A172 (cell line): ENCODE data around the gene ENPP6. TPM values are rescaled to one million over a fixed set of nuclear protein-coding genes. Genes with fewer than 3 reads are reported as not detected.
"Not testable (repeated sequence)": the region's sequence is repeated elsewhere in the genome, so short reads cannot be mapped to it uniquely, and the experiment has no call there.

Source experiments
- DNase-seq: peaks from one replicate; pipeline ENCODE4 v3.0.0-alpha.2; 2015; ENCODE audit warnings: low spot score
- total RNA-seq: library from RNA; depleted of rRNA; stranded (reverse); fragments of >200 nt; shearing (Covaris generic); gene quantifications from 2 replicates; pipeline ENCODE4 v1.2.3, GENCODE V29; 2014

Gene ENPP6
- total RNA-seq, 1 experiment from 2014 or later = not detected

DNA sequence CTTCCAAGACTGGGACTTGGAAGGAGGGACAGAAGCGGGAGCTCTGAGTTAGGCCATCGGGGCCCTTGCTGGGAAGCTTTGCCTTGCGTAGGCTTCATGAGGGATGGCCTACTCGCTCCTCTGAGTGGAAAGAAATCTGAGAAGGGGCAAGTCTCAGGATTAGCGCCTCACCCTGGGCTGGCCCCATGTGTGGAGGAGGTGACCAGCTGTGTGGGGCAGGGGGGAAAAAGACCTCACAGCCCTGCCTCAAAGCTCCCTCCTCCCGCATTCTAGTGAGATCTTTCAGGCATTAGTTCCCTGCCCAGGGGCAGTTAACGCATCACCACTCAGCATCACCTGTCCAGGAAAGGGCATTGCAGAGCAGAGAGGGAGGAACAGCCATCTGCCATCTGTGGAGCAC lies 156.1 kb downstream of the ENPP6 start:
- DNase-seq = no peak

DNA sequence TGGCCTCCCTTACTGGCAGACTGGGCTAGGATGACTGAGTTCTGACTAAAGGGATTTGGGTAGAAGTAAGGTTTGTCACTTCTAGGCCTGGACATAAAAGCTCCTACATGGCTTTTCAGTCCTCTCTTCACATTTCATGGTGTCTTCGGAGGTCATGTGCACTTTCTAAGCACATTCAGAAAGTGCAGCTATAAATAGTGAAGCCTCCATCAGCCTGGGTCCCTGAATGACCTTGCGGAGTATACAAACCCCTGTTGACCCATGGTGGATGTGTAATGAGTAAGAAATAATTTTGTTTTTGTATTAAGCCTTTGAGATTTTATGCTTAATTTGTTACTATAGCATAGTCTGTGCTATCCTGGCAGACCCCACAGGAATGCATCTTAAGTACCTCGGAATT lies 158.6 kb downstream of the ENPP6 start:
- no peak for DNase-seq

DNA sequence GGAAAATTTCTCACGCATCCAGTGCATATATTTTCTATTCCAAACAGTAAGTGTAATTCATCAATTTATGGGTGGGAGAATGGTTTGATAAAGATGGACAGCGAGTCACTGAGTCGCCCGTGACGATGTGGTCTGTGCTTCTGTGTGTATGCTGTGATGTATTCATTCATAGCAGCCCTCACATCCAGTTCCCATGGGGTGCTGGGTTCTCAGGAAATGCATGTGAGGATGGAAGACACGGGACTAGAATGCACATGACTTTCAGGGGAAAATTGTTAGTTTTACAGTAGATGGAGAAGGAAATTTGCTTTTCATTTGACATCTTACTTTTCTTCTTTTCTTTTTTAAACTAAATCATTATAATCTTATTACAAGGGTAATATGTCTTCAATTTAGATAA lies 159.6 kb downstream of the ENPP6 start:
- no peak for DNase-seq

DNA sequence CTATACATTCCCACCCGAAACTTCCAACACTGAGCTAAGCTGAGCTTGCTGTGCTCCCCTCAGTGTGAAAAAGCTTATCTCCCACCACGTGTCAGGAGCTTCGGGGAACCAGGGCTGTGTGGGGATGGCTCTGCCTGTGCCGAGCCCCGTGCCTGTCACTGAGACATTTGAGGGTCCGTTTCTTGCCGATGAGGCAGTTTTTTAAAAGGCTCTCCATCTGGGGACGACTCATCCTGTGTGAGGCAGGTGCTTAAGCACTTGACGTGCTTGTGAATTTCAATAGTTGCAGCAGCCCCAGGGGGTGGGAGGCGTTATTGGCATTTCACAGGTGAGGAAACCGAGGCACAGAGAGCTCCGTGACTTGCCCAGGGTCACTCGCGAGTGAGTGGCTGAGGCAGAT lies 160.8 kb downstream of the ENPP6 start:
- DNase-seq = no peak

DNA sequence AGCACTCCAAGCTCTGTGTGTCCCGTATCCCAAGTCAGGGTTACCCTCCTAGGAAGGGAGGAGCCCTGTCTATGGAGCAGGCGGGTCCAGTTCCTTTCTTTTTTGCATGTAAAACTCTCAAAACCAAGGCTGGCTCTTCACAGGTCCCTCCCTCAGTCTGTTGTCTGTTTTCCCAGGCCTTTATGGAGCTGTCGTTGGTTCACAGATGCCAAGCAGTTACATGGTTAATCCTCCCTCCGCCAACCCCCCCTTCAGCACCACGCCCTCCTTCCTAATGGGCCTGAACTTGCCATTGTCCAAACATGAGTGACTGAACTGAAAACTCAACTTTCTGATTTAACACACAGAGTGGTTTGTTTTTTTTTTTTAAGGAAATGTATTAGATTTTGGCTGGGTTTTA lies 164.2 kb downstream of the ENPP6 start:
- DNase-seq = no peak

DNA sequence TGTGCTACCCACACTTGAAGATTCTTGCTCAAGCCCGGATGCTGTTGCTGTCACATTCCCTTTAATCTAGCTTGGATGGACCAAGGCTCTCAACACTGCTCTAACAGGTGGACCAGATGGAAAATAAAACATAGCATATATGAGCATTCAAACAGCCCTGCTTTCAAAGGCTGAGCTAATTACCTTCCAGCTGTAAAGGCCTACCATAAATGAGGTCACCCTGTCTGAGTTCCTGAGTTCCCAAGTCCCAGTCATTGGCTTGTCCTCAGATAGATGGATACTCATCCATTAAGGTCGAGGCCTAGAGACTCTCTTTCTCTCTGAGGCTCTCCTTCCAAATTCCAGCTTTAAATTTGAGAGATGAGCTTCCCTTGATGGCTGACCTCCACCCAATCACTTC lies 165.1 kb downstream of the ENPP6 start:
- no peak for DNase-seq

DNA sequence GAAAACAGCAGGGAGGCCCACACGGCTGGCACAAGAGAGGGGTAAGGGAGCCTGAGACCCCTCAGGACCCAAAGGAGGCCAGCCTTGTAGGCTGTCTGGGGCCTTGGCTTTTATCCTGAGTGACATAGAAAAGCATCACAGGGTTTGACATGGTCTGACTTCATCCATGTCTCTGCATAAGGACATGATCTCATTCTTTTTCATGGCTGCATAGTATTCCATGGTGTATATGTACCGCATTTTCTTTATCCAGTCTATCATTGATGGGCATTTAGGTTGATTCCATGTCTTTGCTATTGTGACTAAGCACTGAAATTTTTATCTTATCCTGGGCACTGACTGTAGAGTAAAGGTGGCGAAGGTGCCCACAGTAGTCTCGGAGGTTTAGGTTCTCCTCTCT lies 166.4 kb downstream of the ENPP6 start:
- DNase-seq = not testable (repeated sequence)

DNA sequence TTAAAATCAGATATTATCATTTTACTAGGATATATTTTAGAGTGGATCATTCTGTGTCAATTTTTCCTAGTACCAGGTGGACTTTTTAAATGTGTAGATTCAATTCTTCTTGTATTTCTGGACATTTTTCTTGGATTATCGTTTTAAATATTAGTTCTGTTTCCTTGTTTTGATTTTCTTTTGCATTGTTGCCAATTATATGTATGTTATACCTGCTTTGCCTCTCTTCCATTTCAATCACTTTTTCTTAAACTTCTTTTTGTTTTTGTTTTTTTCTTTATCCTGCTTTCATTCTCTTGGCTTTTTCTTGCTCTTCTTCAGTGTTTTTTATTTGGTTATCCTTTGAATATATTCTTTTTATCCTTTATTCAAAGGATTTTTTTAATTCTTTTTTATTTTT lies 171.5 kb downstream of the ENPP6 start:
- no peak for DNase-seq

DNA sequence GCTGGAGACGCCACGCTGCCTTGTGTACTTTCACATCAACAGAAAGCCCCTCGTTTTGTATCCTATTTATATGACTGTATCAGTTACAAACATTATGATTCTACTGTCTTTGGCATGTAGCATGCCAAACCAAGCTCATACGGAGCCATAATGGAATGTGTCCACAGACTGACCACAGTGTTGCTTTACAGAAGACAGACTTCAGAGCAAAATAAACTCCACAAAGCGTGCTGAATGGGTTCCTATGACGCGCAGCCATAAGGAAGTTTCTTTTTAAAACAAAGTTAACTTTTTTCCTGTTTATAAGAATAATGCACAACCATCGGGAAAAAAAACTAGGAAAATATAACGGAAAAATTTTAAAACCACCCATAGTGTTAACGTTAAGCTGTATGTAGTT lies 176.5 kb downstream of the ENPP6 start:
- DNase-seq = no peak

DNA sequence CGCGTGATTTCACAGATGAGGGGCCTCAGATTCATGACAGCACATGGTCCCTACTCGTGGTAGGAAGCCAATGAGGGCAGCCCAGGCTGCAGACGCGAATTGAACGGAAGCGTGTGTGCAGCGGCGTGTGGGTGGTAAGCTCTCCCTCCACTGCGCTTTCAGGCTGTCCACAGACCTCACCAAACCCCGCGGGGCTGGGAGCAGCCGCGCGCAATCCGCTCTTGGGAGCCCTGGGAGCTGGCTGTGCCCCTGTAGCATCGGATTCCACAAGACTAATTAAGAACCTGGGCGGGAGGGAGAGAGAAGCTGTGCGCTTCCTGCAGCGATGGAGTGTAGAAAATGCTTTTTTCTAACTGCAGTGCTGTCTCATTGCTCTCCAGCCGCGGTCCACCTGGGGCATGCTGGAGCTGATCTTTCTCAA lies 177.7 kb downstream of the ENPP6 start:
- no peak for DNase-seq
